GM19025 (cell line): ENCODE data around the gene BACH1.

Experiments used
- ATAC-seq: cut with Tn5 transposase; IDR thresholded peaks from one replicate; pipeline ENCODE4 v1.9.1; 2021; ENCODE audit warnings: mild to moderate bottlenecking, low read depth, moderate library complexity; ENCODE audit not compliant: unreplicated experiment

The BACH1 gene

DNA sequence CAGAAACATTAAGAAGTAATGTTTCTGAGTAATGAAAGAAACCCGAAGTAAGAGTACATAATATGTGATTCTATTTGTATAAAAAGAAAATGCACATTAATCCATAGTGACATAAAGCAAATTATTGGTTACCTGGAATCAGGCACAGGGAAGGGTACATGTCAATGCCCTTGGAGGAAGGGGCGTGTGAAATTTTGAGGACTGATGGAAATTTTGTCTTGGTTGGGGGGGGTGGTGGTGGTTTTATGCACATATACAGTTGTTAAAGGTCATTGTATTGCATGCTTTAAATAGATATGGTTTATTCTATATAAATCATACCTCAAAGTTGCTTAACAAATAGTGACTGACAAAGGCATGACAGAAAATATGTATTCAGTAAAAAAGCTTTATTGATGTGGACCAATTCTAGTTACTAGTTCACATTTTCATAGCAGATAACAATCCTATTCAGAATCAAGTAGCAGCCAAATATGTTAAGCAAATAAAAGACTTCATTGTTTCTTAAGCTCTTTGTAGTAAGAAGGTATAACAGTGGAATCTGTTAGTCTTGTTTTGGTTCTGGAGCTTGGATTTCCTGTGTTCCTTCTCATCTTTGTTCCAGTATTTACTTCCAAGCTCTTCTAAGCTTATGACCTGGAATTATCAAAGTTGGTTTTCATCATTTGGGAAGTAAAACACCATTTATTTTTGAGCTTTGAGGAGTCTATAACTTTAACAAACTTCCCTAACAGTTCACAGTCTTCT is 15.1 kb downstream of the BACH1 start:
- ATAC-seq = no peak

DNA sequence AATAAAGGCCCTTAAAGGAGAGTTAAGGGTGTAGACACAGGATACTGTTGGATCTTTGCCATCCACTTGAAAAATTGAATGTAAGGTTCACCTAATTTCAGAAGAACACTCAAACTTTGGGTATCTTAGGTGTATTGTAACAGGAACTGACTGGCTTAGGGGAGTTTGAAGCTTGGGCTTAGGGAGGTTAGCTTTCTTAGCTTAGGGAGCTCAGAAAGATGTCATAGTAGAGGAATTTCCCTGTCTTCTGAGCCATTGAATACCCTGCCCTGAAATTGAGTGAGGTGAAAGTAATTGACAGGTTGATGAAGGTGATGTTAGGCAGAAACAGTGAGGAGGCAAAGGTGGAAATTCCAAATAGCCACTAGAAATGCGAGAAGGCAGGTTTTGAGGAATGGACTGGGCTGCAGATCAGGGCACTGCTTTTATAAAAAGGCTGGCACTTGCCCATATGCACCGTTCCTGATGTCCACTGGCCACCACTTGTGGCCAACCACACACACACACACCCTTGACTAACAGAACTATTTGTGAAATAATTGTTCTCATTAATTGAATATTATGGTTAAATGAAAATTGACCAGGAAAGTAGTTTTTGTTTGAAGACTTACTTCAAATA is 16.5 kb downstream of the BACH1 start:
- ATAC-seq = no peak

DNA sequence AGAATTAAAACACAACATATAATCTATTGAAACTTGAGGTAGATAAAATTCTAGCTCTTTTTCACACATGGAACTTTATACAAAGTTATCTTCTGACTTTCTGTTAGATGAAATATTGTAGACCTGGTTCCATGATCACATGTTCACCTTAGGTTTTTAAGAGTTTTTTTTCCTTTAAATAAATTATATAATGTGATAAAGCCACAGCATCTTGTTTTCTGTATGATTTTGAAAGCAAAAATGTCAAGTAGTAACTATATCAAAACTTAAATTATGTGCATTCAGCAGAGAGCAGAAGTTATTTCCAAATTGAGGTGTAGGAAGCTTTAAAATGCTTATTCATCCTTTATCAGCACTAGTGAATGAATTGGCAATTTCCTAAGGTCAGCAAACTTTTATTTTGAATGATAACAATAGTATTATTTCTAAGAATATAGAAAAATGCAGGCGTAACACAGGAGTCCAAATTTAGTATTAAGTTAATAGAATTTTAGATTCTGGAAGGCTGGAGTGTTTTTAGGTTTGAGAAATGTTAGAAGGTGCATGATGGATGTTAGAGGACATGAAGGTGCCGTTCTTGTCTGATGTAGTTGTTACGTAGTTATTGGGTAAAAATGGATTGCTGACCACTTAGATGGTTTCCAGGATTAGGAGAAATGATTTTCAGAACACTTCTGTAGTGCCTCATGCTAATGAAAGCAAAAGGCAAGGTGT is 17.5 kb downstream of the BACH1 start:
- no peak for ATAC-seq

DNA sequence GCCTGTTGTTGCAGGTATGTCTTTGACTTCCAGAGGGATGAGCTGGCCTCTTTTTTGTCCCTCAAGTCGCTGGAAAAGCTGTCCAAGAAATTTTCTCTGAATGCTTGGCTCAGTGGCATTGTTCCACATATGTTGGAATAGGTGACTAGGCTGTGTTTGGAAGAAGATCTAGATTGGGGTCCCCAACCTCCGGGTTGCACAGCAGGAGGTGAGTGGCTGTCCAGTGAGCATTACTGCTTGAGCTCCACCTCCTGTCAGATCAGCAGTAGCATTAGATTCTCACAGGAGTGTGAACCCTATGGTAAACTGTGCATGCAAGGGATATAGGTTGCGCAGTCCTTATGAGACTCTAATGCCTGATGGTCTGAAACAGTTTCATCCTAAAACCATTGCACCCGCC is 18.1 kb downstream of the BACH1 start:
- ATAC-seq = no peak

DNA sequence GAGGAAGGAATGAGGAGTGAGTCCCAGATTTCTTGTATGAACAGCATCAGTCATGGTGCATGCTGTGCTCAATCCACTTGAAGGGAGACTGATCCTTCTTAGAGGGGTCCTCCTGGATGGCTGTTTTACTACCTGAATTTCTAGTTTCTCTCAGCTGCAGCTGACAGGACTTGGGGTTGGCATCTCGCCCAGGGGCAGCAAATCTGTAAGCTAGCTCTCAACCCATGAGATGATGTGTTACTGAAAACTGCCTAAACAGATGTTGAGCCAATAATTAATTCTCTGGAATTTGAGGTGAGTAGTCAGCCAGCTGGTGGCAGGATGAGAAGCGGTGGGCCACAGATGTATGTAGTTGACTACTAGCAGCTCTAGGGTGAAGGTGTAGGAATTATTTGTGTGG is 19.6 kb downstream of the BACH1 start:
- no peak for ATAC-seq

DNA sequence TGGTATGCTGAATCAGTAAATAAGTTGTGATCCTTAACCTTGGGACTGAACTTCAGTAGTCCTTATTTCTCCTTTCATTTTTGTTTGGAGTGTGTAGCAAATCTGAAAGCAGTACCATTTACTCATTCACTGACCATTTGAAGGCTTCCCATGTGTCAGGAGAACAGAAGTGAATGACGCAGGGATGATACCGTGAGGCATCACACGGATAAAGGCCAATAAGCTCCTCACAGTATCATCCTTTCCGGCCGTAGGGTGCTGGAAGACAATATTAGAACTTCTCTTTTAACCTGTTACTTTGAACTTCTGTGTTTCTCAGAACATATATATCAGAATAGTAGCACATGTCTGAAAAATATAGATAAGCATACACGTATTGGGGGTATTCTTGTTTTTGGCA is 21.3 kb downstream of the BACH1 start:
- ATAC-seq = no peak

DNA sequence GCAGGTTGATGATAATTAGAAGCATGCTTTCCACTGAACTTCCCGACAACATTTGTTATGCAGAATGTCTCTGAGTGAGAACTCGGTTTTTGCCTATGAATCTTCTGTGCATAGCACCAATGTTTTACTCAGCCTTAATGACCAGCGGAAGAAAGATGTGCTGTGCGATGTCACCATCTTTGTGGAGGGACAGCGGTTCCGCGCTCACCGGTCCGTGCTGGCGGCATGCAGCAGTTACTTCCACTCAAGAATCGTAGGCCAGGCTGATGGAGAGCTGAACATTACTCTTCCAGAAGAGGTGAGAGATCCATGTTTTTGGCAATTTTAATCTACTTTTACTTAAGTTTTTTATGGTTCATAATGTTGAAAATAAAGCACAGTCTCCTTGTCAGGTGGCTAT is 22.5 kb downstream of the BACH1 start:
- no peak for ATAC-seq

DNA sequence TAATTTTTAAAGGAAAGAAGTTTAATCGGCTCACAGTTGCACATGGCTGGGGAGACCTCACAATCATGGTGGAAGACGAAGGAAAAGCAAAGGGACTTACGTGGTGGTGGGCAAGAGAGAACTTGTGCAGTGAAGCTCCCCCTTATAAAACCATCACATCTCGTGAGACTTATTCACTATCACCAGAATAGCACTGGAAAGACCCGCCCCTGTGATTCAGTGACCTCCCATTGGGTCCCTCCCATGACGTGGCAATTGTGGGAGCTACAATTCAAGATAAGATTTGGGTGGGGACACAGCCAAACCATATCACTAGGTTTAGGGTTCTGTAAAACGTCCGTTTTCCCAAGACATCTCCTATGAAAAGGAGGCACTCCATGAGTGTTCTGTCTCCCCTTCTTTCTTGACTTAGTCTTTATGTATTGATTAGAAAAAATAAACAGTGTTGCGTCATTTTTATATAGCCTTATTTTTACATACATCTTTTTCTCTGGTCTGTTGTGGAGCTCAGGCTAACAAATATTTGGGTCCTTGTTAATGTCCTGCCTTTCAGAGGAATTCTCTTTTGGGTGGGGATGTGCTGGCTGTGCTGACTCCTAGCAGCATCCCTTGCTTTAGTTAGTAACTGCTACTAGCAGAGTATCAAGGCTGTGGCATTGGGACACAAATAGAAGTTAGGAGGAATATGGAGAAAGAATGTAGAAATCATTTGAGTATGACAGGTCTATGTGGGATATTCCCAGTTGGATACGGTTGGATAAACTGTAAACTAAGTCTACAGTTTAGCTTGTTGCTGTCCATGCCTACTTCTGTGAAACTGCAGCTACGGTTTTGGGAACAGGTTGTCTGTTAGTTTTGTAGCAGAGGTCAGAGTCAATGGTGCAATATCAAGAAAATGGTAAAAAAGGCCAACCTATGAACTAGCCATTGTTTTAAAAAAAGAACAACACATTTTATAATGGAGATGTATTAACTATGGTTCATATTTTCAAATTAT is 23.5 kb downstream of the BACH1 start:
- ATAC-seq = no peak

DNA sequence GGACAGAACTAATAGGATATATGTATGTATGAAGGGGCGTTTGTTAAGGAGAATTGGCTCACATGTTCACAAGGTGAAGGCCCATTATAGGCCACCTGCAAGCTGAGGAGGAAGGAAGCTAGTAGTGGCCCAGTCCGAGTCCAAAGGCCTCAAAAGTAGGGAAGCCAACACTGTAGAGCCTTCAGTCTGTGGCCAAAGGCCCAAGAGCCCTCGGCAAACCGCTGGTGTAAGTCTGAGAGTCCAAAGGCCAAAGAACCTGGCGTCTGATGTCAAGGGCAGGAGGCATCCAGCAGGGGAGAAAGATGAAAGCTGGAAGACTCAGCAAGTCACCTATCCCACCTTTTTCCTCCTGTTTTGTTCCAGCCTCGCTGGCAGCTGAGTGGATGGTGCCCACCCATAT is 24.5 kb downstream of the BACH1 start:
- ATAC-seq = no peak

DNA sequence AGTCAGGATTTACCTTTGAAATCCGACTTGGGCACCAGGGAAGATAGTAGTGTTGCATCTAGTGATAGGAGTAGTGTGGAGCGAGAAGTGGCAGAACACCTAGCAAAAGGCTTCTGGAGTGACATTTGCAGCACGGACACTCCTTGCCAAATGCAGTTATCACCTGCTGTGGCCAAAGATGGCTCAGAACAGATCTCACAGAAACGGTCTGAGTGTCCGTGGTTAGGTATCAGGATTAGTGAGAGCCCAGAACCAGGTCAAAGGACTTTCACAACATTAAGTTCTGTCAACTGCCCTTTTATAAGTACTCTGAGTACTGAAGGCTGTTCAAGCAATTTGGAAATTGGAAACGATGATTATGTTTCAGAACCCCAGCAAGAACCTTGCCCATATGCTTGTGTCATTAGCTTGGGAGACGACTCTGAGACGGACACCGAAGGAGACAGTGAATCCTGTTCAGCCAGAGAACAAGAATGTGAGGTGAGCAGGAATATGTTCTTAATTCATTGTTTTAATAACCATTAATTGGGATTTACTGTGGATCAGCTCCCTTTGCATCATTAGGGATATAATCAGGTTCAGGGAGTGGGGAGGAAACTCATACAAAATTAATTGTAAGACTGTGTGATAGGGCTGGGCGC is 28.3 kb downstream of the BACH1 start:
- no peak for ATAC-seq

DNA sequence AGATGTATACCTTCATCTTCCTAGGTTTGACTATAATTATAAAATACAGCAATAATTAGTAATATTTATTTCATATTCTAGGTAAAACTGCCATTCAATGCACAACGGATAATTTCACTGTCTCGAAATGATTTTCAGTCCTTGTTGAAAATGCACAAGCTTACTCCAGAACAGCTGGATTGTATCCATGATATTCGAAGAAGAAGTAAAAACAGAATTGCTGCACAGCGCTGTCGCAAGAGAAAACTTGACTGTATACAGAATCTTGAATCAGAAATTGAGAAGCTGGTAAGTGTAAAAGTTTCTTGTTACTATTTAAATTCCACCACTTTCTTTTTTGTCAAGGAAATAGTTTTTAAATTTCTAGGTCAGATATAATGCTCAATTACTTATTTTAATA is 30.7 kb downstream of the BACH1 start:
- no peak for ATAC-seq

DNA sequence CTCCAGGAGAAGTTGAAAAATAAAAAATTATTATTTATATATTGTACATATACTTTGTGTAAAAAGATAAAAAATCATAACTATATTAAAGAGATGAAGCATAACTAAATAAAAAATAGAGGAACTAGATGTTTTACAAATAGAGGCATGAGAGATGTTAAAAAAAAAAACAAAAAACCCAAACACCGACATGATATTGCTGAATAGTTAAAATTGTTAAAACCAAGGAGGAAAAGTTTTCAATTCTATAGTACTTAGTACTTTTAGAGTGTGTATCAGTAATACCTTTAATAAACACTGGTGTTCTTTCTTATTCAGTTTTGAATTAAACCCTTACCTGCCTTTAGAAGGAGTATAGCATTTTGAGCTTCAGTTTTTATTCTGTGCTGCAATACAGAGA is 32.1 kb downstream of the BACH1 start:
- no peak for ATAC-seq

DNA sequence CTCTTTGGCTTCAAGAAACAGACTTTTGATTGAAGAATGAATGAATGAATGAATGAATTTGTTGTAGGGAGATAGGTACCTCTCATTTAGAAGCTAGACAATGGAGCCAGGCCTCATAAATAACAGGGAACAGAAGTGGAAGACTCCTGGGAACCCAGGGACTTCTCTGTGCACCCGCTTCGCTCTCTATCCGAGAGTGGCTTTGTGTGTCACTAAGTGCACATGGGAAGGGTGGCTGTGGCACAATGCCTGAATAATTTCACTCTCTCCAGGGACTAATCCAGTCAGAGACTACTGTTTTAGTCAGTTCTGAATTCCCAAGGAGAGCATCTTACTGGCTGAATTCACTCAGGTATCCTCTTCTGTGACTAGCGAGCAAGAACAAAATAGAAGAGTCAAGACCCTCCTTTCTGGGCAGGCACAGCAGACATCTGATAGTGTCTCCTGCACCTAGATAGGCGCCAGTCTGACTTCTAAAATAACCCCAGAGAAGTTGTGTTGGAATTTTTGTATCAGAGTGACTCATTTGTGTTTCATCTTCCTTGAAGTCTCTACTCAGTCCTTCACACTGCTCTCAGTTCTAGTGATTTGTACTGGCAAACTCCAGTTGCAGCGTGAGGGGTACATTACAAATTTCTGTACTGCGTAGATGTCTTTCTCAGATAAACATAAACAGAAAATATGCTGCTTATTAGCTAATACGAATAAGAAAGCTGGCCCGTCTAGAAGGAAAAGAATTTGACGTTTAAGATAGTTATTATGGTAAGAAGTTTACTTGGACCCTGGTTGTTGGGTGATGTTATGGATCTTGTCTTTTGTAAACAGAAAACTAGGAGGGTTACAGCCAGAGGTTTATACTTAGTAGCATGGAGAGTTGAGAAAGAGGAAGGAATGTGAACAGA is 34.0 kb downstream of the BACH1 start:
- no peak for ATAC-seq

DNA sequence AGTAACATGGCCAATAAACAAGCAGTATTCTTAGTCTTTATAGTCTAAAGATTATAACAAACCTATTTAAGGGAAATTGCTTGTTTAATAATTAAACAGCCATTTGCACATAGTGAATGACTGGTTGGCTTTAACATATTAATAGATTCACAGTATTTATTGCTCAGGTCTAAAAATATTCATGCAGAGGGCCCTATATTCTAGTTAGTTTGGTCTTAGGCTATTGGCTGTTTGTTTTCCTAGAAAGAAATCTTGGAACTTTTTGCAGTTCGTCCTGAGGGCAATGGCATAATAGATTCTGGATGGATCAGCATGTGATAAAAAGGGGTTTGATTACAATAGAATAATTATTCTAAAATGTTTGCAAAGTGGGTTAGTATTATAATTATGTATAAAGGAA is 34.7 kb downstream of the BACH1 start:
- ATAC-seq = no peak

DNA sequence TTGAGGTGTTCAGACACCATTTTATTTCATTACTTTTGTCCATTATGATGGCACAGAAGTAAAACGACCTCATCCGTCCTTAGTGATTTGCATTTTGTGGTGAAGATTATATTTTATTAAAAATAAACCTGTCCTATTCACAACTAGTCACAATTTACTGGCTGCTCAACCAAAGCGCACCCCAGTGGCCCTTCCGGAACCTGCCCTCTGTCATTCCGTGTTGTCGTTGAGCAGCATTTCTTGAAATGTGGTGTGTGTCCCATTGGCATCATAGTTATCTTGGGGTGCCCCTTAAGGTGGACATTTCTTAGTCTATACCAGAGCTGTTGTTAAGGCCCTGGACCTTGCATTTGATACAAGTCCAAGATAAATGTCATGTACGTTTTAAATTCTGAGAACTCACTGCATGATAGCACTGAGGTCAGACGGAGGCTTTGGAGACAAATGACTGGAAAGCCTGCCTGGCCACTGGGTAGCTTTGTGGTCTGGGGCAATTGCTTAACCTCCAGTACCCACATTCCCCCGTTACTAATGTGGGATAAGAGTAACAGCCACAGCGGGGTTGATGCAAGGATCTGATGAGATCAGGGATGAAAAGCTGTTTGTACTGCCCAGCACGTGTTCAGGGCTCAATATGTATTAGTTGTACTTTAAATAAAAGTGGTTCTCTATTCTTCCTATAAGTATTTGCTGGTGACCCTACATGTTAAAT is 36.2 kb downstream of the BACH1 start:
- no peak for ATAC-seq

DNA sequence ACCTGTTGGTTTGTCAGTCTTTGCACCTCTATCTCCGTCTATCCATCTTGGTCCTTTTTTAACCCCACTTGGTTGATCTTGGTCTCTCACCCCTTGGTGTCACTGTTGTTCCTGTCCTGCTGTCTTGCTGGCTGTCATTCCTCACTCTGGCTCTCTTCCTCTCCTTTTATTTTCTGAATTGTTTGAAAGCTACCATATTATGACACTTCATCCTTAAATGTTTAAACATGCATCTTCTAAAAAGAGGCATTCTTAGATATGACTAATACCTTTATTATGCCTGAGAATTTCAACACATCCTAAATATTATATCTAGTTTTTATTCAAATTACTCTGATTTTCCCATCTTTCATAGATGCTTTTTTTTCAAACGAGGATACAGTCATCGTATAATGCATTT is 37.0 kb downstream of the BACH1 start:
- no peak for ATAC-seq

DNA sequence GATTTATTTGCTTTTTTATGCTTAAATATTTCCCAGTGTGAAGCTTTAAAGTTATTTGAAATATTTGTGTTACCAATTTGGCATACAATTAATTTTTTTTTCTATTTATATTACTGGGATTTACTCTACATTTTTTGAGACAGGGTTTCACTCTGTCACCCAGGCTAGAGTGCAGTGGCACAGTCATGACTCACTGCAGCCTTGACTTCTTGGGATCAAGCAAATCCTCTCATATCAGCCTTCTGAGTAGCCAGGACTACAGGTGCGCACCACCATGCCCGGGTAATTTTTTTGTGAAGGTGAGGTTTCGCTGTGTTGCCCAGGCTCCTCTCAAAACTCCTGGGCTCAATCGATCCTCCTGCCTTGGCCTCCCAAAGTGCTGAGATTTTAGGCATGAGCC is 39.5 kb downstream of the BACH1 start:
- ATAC-seq = no peak

DNA sequence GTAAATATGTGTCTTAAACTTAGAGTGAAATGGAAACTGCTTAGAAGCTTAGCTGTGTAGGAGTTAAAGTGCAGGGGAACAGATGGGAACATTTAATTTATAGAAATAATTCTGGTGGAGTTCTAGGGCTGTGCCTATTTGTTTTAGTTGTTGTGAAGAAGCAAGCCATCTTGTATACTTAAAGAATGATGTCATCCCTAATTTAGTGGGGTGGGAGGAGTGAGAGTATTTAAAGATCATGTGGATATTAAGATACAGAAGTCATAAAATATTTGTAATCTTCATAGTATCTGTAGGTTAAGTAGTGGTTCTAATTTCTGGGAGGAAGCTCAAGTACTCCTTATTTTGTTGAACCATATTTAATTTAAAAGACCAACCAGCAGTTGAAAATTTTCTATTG is 41.5 kb downstream of the BACH1 start:
- ATAC-seq = no peak
